Chondrocyte (in vitro differentiated cells): ENCODE data around the gene SYNJ2. TPM values are rescaled to one million over a fixed set of nuclear protein-coding genes. Genes with fewer than 3 reads are reported as not detected.

Source experiments
- DNase-seq: peaks from one replicate; pipeline ENCODE4 v3.0.0; 2021; ENCODE audit warnings: mixed read lengths, low spot score
- H3K27ac Mint-ChIP-seq: one replicate; pipeline ENCODE4 v1.8.0; 2021; ENCODE audit warnings: mild to moderate bottlenecking, moderate library complexity, mixed read lengths; ENCODE audit not compliant: unreplicated experiment
- H3K27me3 Mint-ChIP-seq: 2 replicates; pipeline ENCODE4 v1.8.0; 2021; ENCODE audit warnings: low read depth, mixed read lengths
- H3K36me3 Mint-ChIP-seq: 2 replicates; pipeline ENCODE4 v1.8.0; 2021; ENCODE audit warnings: low read depth, mixed read lengths
- H3K4me1 Mint-ChIP-seq: 2 replicates; pipeline ENCODE4 v1.8.0; 2021; ENCODE audit warnings: low read depth, mild to moderate bottlenecking, mixed read lengths
- H3K4me3 Mint-ChIP-seq: one replicate; pipeline ENCODE4 v1.8.0; 2021; ENCODE audit warnings: mild to moderate bottlenecking, moderate library complexity, mixed read lengths; ENCODE audit not compliant: unreplicated experiment
- H3K9me3 Mint-ChIP-seq: 2 replicates; pipeline ENCODE4 v1.8.0; 2021; ENCODE audit warnings: low read depth, mixed read lengths
- CTCF ChIP-seq: fragments of 200-600 bp; sonication (generic); IDR thresholded peaks from 2 replicates; pipeline ENCODE4 v1.5.0; 2021; ENCODE audit warnings: antibody characterized with exemption, mild to moderate bottlenecking, moderate library complexity
- total RNA-seq: library from RNA; stranded (reverse); gene quantifications from 3 replicates; pipeline ENCODE4 v1.2.1, GENCODE V29; 2021

SYNJ2 gene
- total RNA-seq, 1 donor from 2014 or later, result 53.1 TPM

GRCh38 chr6:157987788-157988699 lies 6.4 kb downstream of the SYNJ2 start:
- H3K27me3 Mint-ChIP-seq, result no peaks in the 10 kb centered on the region
- H3K9me3 Mint-ChIP-seq, result no peaks in the 10 kb centered on the region
- H3K27ac Mint-ChIP-seq, result no peak overlapping the region
- H3K4me1 Mint-ChIP-seq, result peaks cover 69% of the 10 kb centered on the region
- peak; percentile 88 for DNase-seq
- no peak overlapping the region for H3K4me3 Mint-ChIP-seq
- TF ChIP-seq CTCF, result no peak
- H3K36me3 Mint-ChIP-seq, result no peaks in the 10 kb centered on the region

- H3K4me1 Mint-ChIP-seq, result peaks cover 68% of the 10 kb centered on the region
- no peaks in the 10 kb centered on the region for H3K27me3 Mint-ChIP-seq
- H3K4me3 Mint-ChIP-seq, result no peak overlapping the region
- no peak for TF ChIP-seq CTCF
- no peaks in the 10 kb centered on the region for H3K36me3 Mint-ChIP-seq
- H3K27ac Mint-ChIP-seq, result no peak overlapping the region
- no peaks in the 10 kb centered on the region for H3K9me3 Mint-ChIP-seq
- no peak for DNase-seq
These were observed 7.0 kb downstream of the SYNJ2 start for GRCh38 chr6:157988700-157989063.

GRCh38 chr6:157989541-157990289 lies 8.1 kb downstream of the SYNJ2 start:
- H3K4me1 Mint-ChIP-seq, result peaks cover 68% of the 10 kb centered on the region
- peak overlapping the region; percentile 76 for H3K27ac Mint-ChIP-seq
- H3K27me3 Mint-ChIP-seq, result no peaks in the 10 kb centered on the region
- no peak for DNase-seq
- H3K4me3 Mint-ChIP-seq, result no peak overlapping the region
- H3K36me3 Mint-ChIP-seq, result no peaks in the 10 kb centered on the region
- H3K9me3 Mint-ChIP-seq, result no peaks in the 10 kb centered on the region
- TF ChIP-seq CTCF, result peak; percentile 51

GRCh38 chr6:157990321-157991066 lies 8.8 kb downstream of the SYNJ2 start:
- DNase-seq, result no peak
- H3K4me3 Mint-ChIP-seq, result no peak overlapping the region
- peak overlapping the region; percentile 76 for H3K27ac Mint-ChIP-seq
- H3K36me3 Mint-ChIP-seq, result no peaks in the 10 kb centered on the region
- no peak for TF ChIP-seq CTCF
- peaks cover 68% of the 10 kb centered on the region for H3K4me1 Mint-ChIP-seq
- H3K9me3 Mint-ChIP-seq, result no peaks in the 10 kb centered on the region
- H3K27me3 Mint-ChIP-seq, result no peaks in the 10 kb centered on the region

- H3K9me3 Mint-ChIP-seq, result no peaks in the 10 kb centered on the region
- H3K4me1 Mint-ChIP-seq, result peaks cover 66% of the 10 kb centered on the region
- no peaks in the 10 kb centered on the region for H3K27me3 Mint-ChIP-seq
- no peak overlapping the region for H3K27ac Mint-ChIP-seq
- H3K36me3 Mint-ChIP-seq, result no peaks in the 10 kb centered on the region
- DNase-seq, result no peak
- no peak for TF ChIP-seq CTCF
- no peak overlapping the region for H3K4me3 Mint-ChIP-seq
These were observed 9.4 kb downstream of the SYNJ2 start for GRCh38 chr6:157991067-157991432.
